Mucosa of rectum (tissue), 2 donors: ENCODE data around the gene TLX1.
"Not testable (repeated sequence)": the region's sequence is repeated elsewhere in the genome, so short reads cannot be mapped to it uniquely, and the experiment has no call there.

ENCODE experiments used
- H3K27ac ChIP-seq, 2 donors: one replicate each; pipeline ENCODE4 v1.7.0; 2013; ENCODE audit warnings: inconsistent platforms in 2 of 2, low read depth in 2 of 2, low read length in 2 of 2
- H3K27me3 ChIP-seq, 2 donors: one replicate each; pipeline ENCODE4 v1.7.0; 2013; ENCODE audit warnings: low read length in 2 of 2; ENCODE audit not compliant: control insufficient read depth in 2 of 2, insufficient read depth in 2 of 2
- H3K36me3 ChIP-seq, 2 donors: one replicate each; pipeline ENCODE4 v1.7.0; 2013; ENCODE audit warnings: low read length in 2 of 2; ENCODE audit not compliant: control insufficient read depth in 2 of 2, insufficient read depth in 2 of 2
- H3K4me1 ChIP-seq, 2 donors: one replicate each; pipeline ENCODE4 v1.7.0; 2013; ENCODE audit warnings: low read length in 2 of 2, mild to moderate bottlenecking in 1 of 2; ENCODE audit not compliant: control insufficient read depth in 2 of 2, insufficient read depth in 2 of 2
- H3K4me3 ChIP-seq, 2 donors: one replicate each; pipeline ENCODE4 v1.7.0; 2013; ENCODE audit warnings: low read length in 2 of 2
- H3K9ac ChIP-seq, 2 donors: one replicate each; pipeline ENCODE4 v1.7.0; 2013; ENCODE audit warnings: low read length in 2 of 2, low read depth in 1 of 2, mild to moderate bottlenecking in 1 of 2
- H3K9me3 ChIP-seq, 2 donors: one replicate each; pipeline ENCODE4 v1.7.0; 2013; ENCODE audit warnings: low read length in 2 of 2; ENCODE audit not compliant: control insufficient read depth in 2 of 2
- donor health status: healthy.
- donor health status: Normal muscosa, but diverticular disease.

The TLX1 gene

GRCh38 chr10:101146392-101147251 is 15.5 kb downstream of the TLX1 start:
- no peak overlapping the region for H3K27ac ChIP-seq
- peaks cover 57 to 83% of the 10 kb centered on the region in 2 donors for H3K27me3 ChIP-seq
- no peaks in the 10 kb centered on the region for H3K9me3 ChIP-seq
- no peaks in the 10 kb centered on the region for H3K4me1 ChIP-seq
- H3K4me3 ChIP-seq, result no peak overlapping the region
- H3K36me3 ChIP-seq, result no peaks in the 10 kb centered on the region
- no peak overlapping the region for H3K9ac ChIP-seq

DNA sequence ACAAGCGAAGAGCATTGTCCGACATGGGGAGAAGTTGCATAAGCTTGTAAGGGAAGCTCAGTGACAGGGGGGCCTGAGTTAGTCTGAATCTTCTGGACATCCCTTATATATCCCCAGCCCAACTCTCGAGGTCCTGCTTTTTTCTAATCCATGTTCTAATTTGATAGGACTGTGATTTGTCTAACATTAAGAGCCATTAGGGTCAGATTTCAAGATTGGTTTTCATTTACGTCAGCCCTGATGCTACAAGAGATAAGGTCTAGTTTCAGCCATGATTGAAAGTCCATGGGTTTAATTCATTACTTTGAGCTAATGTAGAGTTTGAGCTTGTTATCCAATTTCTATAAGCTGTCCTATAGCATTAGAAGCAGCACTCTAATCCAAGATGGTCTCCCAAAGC is 20.3 kb downstream of the TLX1 start:
- Histone ChIP-seq H3K27me3 (peaks cover 33 to 53% of the 10 kb centered on the region in 2 donors), H3K9ac (no peak overlapping the region), H3K27ac (no peak overlapping the region), H3K4me3 (no peak overlapping the region), H3K36me3 (no peaks in the 10 kb centered on the region), H3K4me1 (no peaks in the 10 kb centered on the region), H3K9me3 (no peaks in the 10 kb centered on the region)

DNA sequence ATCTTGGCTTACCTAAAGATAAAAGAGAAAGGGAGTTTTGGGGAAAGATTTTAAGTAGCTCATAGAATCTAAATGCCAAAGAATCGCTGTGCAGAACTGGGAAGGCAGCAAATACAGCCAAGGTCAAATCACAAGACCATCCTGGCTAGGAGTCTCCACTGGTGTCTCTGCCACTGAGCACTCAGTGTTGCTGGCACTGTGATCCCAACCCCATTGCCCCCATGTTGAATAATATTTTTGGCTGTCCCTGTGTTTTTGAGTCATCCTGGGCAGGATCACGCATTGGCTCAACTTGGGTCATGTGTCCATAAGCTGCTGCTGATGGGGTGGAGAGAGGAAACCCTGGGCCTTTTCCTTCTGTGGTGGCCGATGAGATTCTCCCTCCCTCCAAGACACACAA is 21.2 kb downstream of the TLX1 start:
- Histone ChIP-seq H3K4me1 (no peaks in the 10 kb centered on the region), H3K9ac (no peak overlapping the region), H3K27ac (no peak overlapping the region), H3K4me3 (no peak overlapping the region), H3K9me3 (no peaks in the 10 kb centered on the region), H3K27me3 (peaks cover 29 to 45% of the 10 kb centered on the region in 2 donors), H3K36me3 (no peaks in the 10 kb centered on the region)

GRCh38 chr10:101154506-101154905 is 23.4 kb downstream of the TLX1 start:
- H3K27ac ChIP-seq, H3K9me3 ChIP-seq, H3K36me3 ChIP-seq, H3K9ac ChIP-seq, H3K4me3 ChIP-seq, H3K4me1 ChIP-seq: not testable (repeated sequence)
- H3K27me3 ChIP-seq, result peaks cover 23 to 31% of the 10 kb centered on the region in 2 donors

- Histone ChIP-seq H3K36me3 (no peaks in the 10 kb centered on the region), H3K9ac (no peak overlapping the region), H3K4me3 (no peak overlapping the region), H3K4me1 (no peaks in the 10 kb centered on the region), H3K27me3 (peaks cover 21 to 25% of the 10 kb centered on the region in 2 donors), H3K27ac (no peak overlapping the region), H3K9me3 (no peaks in the 10 kb centered on the region)
Measured at GRCh38 chr10:101155896-101156295, 24.8 kb downstream of the TLX1 start.

- Histone ChIP-seq H3K27me3 (peaks cover 30 to 34% of the 10 kb centered on the region in 2 donors), H3K9me3 (no peaks in the 10 kb centered on the region), H3K4me1 (peaks cover 0 to 3% of the 10 kb centered on the region in 2 donors), H3K36me3 (no peaks in the 10 kb centered on the region), H3K27ac (no peak overlapping the region), H3K4me3 (no peak overlapping the region), H3K9ac (no peak overlapping the region)
Measured at GRCh38 chr10:101157756-101158458, 26.8 kb downstream of the TLX1 start.

DNA sequence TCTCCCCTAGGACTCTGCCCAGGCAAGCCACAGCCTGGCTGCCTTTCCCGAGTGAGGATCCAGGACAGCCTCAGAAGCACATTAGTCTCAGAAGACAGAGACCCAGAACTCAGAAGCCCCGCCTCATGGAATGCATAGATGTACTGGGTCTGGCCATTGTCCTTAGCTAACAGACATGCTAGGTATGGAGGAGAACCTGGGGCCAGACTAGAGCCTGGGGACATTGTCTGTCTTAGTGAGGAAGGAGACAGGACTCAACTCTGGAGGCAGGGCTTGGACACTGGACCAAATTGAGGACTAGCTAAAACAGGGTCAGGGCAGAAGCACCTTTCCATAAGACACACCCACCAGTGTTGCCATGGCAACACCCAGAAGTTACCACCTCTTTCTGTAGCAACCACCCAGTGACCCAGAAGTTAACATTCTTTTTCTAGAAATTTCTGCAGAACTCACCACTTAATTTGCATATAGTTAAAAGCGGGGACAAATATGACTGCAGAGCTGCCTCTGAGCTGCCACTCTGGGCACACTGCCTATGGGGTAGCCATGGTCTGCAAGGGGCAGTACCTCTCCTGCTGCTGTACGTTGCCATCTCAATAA is 27.5 kb downstream of the TLX1 start:
- Histone ChIP-seq H3K36me3 (no peaks in the 10 kb centered on the region), H3K9me3 (no peaks in the 10 kb centered on the region), H3K27ac (no peak overlapping the region), H3K9ac (no peak overlapping the region), H3K27me3 (peaks cover 31 to 36% of the 10 kb centered on the region in 2 donors), H3K4me1 (peaks cover 0 to 3% of the 10 kb centered on the region in 2 donors), H3K4me3 (no peak overlapping the region)

GRCh38 chr10:101161494-101162299 is 30.6 kb downstream of the TLX1 start:
- peak overlapping the region in 1 of 2 donors; percentile 37 for H3K4me3 ChIP-seq
- H3K27ac ChIP-seq, result no peak overlapping the region
- H3K9ac ChIP-seq, result no peak overlapping the region
- no peaks in the 10 kb centered on the region for H3K9me3 ChIP-seq
- peaks cover 0 to 3% of the 10 kb centered on the region in 2 donors for H3K4me1 ChIP-seq
- H3K27me3 ChIP-seq, result peaks cover 28 to 34% of the 10 kb centered on the region in 2 donors
- no peaks in the 10 kb centered on the region for H3K36me3 ChIP-seq

- H3K27ac ChIP-seq, result no peak overlapping the region
- no peaks in the 10 kb centered on the region for H3K9me3 ChIP-seq
- H3K9ac ChIP-seq, result no peak overlapping the region
- no peak overlapping the region for H3K4me3 ChIP-seq
- no peaks in the 10 kb centered on the region for H3K36me3 ChIP-seq
- H3K27me3 ChIP-seq, result peaks cover 29 to 34% of the 10 kb centered on the region in 2 donors
- H3K4me1 ChIP-seq, result peaks cover 0 to 3% of the 10 kb centered on the region in 2 donors
Measured at GRCh38 chr10:101162677-101163076, 31.6 kb downstream of the TLX1 start.
